Retinal pigment epithelial cell (primary cell): ENCODE data around the gene CTIF.
A peak's percentile ranks its signal among the peaks of the same experiment; 100 is the strongest.

Source experiments
- DNase-seq: peaks from one replicate; pipeline ENCODE4 v3.0.0-alpha.2; 2010; ENCODE audit warnings: low read depth
- H3K4me3 ChIP-seq: 2 replicates; pipeline ENCODE4 v1.5.1; 2011; ENCODE audit warnings: mild to moderate bottlenecking, low read length, control low read depth, moderate library complexity
- TF ChIP-seq, protein P1 (sequence below): conservative IDR thresholded peaks from 2 replicates; pipeline ENCODE4 v1.5.1; 2011; ENCODE audit warnings: low read depth, low read length, control low read depth, inconsistent platforms

The CTIF gene

DNA sequence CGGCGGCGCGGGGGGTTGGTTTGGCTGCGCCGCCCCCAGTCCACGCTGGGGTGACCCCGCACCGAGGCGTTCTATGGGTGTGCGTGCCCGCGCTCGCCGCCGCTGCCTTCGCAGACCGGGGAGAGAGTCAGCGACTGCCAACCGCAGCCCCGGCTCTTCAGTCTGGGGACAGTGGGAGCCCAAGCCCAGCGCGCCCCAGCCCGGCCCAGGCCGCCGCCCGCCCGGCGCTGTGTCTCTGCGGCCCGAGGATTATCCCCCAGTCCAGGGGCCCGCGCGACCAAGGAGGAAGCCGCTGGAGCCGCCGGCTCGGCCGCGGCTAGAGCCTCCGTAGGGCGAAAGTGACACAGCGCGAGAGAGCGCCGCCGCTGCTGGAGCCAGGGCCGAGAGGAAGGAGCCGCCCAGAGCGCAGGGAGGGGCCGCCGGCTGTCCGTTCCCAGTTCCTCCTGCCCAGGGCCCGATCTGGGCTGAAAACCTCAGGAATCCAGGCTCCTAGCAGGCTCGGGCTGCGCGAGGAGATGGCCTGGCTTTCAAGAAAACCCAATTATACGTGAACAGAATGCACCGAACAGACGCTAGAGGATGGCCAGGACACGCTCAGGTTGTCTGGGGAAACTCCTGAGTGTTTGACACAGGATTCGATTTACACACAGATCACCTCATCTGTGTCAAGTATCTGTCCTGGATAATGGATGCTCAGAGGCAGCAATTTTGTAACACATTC is 2.4 kb downstream of the CTIF start:
- peak; percentile 27 for DNase-seq
- H3K4me3 ChIP-seq = peak overlapping the region; percentile 85
- TF ChIP-seq, protein P1, sequence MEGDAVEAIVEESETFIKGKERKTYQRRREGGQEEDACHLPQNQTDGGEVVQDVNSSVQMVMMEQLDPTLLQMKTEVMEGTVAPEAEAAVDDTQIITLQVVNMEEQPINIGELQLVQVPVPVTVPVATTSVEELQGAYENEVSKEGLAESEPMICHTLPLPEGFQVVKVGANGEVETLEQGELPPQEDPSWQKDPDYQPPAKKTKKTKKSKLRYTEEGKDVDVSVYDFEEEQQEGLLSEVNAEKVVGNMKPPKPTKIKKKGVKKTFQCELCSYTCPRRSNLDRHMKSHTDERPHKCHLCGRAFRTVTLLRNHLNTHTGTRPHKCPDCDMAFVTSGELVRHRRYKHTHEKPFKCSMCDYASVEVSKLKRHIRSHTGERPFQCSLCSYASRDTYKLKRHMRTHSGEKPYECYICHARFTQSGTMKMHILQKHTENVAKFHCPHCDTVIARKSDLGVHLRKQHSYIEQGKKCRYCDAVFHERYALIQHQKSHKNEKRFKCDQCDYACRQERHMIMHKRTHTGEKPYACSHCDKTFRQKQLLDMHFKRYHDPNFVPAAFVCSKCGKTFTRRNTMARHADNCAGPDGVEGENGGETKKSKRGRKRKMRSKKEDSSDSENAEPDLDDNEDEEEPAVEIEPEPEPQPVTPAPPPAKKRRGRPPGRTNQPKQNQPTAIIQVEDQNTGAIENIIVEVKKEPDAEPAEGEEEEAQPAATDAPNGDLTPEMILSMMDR = no peak

DNA sequence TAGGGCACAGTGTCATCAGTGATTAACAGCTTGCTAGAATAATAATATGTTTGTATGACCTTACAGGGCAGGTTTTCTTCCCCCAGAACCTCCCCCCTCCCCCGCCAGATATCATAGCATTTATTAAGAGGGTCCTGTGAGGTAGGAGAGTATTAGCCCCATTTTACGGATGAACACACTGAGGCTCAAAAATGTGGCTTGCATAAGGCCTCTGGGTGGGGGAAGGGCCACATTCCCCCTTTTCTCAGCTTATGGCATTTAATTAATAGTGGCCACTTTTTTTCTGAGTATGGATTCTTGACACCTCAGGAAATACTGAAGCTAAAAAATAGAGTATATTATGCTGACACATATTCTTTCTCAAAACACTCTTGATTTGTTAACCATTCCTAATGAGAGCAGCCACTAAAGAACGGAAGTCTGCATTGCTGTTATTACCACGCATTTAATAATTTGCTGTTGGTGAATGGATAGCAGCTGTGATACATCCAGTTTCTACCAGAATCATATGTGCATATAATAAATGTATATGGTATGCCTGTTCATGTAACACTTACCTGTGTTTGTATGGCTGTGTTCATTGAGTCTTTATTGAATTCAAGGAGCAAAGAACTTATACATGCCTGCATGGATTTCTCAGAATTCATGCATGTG is 3.0 kb downstream of the CTIF start:
- peak overlapping the region; percentile 85 for H3K4me3 ChIP-seq
- TF ChIP-seq, protein P1 = no peak
- no peak for DNase-seq

DNA sequence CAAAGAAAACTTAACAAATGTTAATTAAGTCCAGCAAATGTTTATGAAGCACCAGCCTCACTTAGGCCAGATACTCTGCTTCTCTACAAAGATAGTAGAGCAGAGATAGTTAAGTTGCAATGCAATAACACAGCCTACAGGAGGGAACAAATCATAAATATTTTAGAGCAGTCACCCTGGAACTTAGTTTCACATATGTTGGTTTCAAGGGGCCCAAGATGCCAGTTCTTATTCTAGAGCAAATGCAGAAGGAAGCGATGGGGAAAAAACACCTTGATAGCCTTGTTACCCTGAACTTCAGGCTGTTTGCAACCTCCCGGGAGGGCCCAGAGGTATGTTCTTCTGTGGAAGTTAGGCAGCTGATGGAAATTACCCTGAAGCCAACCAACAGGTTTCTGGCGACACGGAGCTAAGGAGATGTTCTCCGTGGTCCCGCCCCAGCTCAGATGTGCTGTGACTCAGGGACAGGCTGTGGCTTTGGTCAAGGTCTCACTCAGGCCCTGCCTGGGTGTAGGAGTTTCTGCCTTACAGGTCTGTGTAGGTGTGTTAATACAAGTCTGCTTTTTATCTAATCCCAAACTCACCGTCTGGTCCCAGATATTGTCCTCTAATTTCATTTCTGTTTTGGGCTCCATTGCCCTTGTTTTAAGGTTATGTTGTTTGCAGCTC is 3.8 kb downstream of the CTIF start:
- TF ChIP-seq, protein P1 = no peak
- H3K4me3 ChIP-seq = no peak overlapping the region
- no peak for DNase-seq

DNA sequence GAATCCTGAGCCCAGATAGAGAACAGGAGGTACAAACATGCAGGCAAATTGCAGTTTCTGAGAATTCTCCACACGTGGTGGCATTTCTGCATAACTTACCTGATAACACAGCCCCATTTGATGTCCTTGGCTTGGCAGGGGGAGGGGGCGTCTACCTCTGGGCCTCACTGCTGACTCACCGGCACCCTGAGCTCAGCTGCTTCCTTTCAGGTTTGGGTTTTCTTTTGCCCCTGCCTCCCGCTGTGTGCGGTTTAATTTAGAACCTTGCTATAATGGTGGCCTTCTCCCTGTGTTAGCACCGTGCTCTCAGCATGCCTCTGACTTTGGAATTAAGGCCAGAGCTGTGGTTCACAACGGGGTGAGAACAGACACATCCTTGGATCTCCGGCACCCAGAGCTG is 4.4 kb downstream of the CTIF start:
- DNase-seq = no peak
- TF ChIP-seq, protein P1 = no peak
- no peak overlapping the region for H3K4me3 ChIP-seq

DNA sequence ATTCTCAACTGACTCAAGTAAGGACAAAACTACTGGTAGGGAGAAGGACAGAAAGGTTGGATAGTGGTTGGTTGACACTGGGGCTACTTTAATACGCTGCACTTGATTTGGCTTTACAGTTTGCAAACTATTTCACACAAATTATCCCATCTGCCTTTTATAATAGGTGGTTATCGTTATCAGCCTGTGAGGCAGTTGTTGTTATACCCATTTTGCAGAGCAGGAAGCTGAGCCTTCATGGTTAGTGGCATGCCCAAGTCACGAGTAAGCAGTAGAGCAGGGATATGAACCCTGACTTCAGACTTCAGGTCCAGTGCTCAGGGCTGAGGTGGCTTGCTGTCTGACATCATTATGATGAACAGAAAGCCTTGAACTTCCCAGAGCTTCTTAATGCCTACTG is 5.3 kb downstream of the CTIF start:
- DNase-seq = no peak
- no peak overlapping the region for H3K4me3 ChIP-seq
- TF ChIP-seq, protein P1 = no peak

DNA sequence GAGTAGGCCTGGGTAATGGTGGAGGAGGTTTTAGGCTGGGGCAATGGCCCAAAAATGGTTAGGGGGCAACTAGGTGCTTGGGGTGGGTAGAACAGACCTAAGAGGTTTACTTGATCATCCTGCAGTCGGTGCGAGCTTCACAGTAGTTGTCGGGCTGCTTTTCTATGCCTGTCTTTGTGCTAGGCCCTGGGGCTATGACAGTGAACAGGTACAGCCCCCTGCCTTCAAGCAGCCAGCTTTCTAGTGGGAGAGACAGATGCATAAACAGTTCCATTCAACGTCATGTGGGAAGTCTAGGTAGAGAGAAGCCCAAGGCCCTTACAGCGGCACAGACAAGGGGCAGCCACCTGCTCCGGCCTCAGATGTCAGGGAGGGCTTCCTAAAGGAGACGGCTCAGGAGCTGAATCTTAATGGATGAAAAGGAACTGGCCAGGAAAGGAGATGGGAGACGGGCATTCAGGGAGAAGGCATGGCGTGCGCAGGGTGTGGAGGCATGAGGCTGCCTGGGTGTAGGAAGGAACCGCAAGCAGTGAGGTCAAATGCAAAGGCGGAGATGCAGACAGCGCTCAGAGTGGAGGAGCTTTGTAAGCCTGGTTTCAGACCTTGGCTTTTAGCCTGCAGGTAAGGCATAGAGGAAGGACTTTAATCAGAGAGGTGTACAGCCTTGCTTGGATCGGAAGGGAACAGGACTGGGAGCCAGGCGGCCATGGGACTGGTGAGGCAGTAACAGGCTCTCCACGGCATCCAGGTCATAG is 6.0 kb downstream of the CTIF start:
- no peak overlapping the region for H3K4me3 ChIP-seq
- TF ChIP-seq, protein P1 = no peak
- no peak for DNase-seq
